Left kidney (tissue), 2 donors: ENCODE results near the gene CRACDL. TPM values are rescaled to one million over a fixed set of nuclear protein-coding genes. Genes with fewer than 3 reads are reported as not detected.
"Not testable (repeated sequence)": the region's sequence is repeated elsewhere in the genome, so short reads cannot be mapped to it uniquely, and the experiment has no call there.

ENCODE experiments used
- DNase-seq: peaks from one replicate; pipeline ENCODE4 v3.0.0-alpha.2; 2013
- polyA plus RNA-seq: library from polyadenylated mRNA; unstranded; fragments of 120-200 nt; gene quantifications from one replicate; pipeline ENCODE4 v1.2.1, GENCODE V29; 2013; ENCODE audit not compliant: insufficient read length

Gene CRACDL
- polyA plus RNA-seq, 1 donor: 2.5 TPM

DNA sequence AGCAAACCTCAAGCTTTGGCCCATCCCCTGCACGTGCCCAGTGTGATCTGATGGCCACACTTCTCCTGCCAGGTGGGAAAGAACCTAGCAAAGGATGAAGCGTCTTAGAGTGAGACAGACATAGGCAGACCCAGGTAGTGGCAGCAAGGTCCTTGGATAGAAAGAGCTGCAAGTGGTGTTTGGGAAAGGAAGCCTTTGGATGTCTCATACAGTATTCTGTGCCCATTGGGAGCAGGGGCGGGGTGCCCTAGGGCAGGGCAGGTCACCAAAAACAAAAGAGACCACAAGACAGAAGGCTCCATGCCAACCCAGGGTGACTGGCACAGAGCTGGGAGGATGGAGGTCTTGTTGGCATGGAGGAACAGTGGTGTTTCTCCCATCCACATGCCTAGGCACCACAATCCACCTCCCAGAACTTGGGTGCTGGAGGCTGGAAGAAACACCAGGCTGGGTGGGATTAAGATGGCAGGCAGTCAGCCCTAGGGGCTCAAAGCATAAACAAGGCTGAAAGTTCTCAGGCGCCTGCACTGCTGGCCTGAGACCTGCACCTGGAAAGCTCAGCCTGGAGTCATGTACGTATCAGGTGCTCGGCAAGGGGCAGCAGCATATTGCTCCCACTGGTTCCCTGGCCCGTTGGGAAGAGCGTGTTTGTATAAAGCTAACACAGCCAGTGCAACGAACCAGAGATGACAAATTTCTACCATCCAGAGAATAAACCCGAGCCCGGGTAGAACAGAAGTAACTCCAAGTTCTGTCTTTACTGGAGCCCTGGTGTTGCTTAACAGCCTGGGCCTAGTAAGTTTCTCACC is 52.9 kb downstream of the CRACDL start:
- DNase-seq: no peak

- DNase-seq: no peak
Measured at GRCh38 chr2:98882368-98882767, 53.7 kb downstream of the CRACDL start.

GRCh38 chr2:98881153-98881650 is 54.8 kb downstream of the CRACDL start:
- no peak for DNase-seq

DNA sequence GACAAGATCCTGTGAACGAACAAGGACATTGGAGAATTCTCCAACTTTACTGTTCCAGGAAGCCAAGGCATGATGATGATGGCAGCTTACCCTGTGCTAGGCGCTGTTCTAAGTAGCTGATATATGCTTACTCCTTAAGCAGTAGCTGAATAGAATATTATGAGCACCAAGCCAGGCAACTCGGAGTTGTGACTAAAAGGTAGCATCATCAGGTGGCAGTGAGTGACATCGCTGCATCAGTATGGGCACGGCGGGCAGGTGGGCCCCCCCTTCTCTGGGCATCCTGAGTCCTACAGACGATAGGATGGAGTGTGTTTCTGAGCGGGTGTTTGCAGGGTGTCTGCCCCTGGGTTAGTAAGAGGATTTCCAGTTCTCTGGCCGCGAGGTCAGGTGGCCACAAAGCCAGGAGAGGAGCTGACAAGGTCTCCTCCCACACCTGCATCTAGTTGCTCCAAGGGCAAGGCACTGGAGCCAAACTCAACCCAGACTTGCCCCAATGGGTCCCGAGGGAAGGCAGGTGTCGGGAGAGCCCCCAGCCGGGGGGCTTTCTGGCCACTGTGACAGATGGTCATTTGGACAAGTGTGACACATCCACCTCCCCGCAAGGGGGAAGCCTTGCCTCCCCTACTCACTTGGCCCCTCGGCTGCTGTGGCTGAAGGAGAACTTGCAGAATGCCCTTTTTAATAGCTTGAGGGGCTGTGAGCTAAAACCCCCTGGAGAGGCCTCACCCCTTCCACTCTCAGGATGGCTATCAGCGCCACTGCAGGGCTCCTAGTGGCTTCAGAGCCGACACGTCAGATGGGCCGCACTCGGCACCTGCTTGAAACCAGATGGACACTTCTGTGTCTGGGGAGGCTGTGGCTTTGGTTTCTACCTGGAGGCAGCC is 55.5 kb downstream of the CRACDL start:
- DNase-seq: no peak

- not testable (repeated sequence) for DNase-seq
Measured at GRCh38 chr2:98877658-98878057, 58.4 kb downstream of the CRACDL start.

GRCh38 chr2:98876741-98877140 is 59.3 kb downstream of the CRACDL start:
- no peak for DNase-seq

DNA sequence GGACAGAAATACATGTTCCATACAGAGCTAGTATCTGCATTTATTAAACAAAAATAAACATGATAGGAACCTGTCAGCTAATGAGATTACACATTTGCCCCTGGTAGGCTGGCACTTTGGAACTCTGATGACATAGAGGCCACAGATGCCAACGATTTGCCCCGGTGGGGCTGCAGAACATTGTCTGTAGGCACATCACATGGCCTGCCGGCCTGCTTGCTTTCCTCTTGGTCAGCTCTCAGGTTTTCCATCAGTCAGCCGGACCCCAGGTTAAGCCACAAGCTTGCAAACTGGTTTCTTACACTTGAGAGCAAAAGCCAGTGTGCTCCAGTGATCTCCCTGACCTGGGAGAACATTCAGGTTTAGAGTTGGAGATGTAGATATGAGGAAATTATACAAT is 60.3 kb downstream of the CRACDL start:
- DNase-seq: no peak

- no peak for DNase-seq
Measured at GRCh38 chr2:98875081-98875728, 60.8 kb downstream of the CRACDL start.

GRCh38 chr2:98874186-98874689 is 61.8 kb downstream of the CRACDL start:
- no peak for DNase-seq

DNA sequence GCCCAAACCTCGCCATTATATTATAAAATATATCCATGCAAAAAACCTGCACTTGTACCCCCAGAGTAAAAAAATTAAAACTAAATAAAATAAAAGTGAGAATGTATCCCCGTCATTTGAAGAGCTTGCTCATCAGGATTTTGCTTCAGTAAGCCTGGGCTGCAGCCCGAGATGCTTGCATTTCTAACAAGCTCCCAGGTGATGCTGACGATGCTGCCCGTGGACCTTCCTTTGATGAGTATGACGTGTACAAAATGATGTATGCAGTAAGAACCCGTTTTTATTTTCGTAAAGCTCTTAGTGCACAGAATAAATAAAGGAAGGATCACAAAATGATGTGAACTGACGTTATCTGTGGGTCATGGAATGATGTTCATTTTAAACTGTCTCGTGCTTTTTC is 63.5 kb downstream of the CRACDL start:
- DNase-seq: no peak

DNA sequence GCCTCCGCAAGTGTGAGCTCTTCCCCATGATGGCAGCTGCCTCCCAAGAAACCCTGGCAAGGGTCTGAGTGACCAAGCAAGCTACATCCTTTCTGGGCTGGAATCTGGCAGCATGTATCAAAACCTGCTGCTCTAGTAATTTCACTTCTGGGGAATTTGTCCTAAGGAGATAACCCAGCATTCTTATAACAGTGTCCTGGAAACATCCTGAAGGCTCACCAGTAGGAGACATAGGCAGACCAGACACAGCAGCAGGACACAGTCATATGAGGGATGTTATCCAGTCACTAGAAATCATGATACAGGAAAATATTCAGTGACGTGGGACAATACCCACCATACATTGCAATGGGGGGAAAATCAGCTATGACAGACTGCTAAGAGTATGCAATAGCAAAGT is 64.5 kb downstream of the CRACDL start:
- DNase-seq: no peak

DNA sequence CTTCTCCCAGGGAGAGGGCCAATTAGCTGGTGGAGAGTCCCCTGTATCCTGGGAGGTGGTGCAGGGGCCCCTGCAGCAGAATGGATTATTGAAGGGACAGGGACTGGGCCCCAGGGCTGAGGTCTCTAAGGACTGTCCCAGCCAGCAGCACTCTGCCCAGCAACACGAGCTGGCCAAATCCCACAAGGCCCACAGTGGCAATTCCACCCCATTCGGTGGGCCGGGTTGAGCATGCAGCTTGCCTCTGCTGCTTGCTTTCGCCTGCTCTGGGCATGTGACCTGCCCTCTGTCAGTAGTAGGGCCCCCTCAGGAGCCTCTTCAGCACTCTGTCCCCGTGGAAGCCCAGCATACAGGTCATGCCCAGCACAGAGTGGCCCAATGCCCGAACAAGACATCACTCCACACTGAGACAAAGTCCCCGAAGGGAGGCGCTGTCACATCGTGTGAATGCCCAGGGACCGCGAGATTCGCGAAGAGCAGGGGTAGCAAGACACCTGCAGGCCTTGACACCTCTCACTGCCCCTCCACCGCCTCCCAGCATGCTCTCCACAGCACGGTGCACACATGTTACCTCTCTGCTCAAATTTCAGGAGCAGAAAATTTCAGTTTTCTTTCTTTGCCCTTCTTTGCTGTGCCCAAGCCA is 65.4 kb downstream of the CRACDL start:
- DNase-seq: no peak

GRCh38 chr2:98869870-98870269 is 66.2 kb downstream of the CRACDL start:
- peak; percentile 7 for DNase-seq

DNA sequence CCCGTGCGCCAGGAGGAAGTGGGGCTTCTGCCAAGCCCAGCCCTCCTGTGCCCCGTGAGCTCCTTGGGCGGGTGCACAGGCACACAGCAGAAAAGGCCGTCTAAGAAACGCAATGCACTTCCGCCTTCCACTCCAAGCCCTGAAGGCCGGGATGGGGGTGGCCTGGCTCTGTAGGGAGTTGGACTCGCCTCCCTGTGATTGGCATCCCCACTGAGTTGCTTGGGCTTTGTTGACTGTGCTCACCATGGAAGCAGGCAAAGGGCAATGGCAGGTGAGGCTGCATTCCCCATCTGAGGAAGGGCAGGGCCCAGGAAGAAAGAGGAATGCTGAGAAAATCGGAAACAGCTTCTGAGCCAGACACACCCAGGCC is 66.8 kb downstream of the CRACDL start:
- peak; percentile 13 for DNase-seq

GRCh38 chr2:98868548-98869271 is 67.3 kb downstream of the CRACDL start:
- no peak for DNase-seq

DNA sequence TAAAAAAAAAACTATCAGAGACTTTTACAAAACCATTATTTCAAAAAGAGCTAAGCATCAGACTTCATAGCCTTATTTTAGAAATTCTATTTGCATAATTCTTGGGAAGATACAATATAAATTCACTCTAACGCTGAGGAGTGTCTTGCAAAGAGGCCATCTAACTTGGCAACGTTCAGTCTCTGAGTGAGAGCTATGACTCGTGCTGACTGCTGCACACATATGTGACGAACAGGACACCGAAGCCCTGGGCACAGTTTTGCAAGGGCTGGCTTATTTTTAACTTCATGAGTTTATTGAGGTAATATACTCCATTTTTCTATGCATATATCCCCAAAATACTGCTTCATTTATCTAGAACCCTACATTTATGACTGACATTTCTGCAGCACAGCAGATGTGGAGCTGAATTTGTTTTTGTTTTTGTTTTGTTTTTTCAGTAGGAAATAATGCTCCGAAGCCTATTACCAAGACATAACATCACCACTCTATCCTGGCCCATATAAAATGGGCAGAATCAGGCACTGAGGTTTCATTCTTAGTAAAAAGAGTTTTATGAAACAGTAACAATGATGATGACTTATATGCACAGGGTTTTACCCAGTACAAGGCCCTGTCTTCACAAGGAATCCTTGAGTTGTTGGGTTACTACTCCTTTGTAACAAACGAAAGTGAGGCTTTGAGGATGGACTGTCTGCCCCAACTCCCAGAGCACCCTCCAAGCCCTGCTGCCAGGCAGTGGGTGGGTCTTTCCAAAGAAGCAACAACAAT is 68.3 kb downstream of the CRACDL start:
- no peak for DNase-seq

DNA sequence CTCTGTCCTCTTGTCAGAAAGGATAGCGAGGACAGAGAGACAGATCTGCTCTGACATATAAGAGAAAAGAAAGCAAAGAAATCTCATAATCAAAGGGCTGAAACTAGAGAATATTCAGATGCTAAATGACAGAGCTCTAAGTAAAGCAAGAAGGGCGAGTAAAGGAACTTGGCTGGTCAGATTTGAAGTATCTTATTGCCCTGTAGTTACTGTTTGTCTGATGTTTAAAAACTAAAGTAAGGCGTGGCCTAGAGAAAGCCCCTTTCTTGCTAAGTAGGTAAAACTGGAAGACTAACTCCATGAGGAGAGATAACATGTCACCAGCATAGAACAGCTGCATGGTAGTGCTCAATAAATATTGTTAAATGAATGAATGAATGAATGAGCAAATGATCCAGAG is 70.0 kb downstream of the CRACDL start:
- no peak for DNase-seq

DNA sequence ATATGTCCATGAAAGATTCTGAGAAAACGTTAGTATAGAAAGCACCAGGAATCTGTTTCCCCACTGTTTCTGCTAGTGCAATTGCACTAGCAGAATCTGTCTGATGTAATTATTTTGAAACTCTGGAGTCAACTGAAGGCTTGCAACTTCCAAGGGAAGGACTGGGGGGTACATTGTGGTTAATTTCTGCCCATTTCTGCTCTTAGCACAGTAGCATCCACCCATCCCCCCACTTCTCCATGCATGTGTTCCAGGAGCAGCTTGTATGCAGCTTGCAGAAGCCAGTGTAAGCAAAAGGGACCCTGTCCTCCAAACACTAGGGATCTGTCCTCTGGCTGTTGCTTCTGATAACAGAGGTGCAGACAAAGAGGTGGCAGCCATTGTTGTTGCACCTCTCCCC is 74.4 kb downstream of the CRACDL start:
- DNase-seq: no peak

GRCh38 chr2:98859323-98859722 is 76.7 kb downstream of the CRACDL start:
- DNase-seq: no peak

GRCh38 chr2:98857001-98857400 is 79.0 kb downstream of the CRACDL start:
- DNase-seq: no peak
